Panc1 (cell line): Measurements from ENCODE around the gene CCT7. TPM values are rescaled to one million over a fixed set of nuclear protein-coding genes. Genes with fewer than 3 reads are reported as not detected.

Source experiments
- ATAC-seq: fragments of 200-7000 bp; cut with Tn5 transposase; 2 replicates; pipeline ENCODE4 v1.9.1; 2020; ENCODE audit warnings: mild to moderate bottlenecking, moderate library complexity
- BruUV-seq: library from RNA; stranded (reverse); fragments of 400-500 nt; replicated peaks from 2 replicates; lab custom pipeline; 2021; lab: Mats Ljungman, UMichigan
- CTCF ChIA-PET: fragments of 300-600 bp; sonication (Branson Sonifier 250); formaldehyde crosslinking; loops from one replicate; lab custom pipeline; 2022; ENCODE audit warnings: antibody characterized with exemption; lab: Charles Lee
- POLR2A ChIA-PET: fragments of 300-600 bp; sonication (Branson Sonifier 250); formaldehyde crosslinking; loops from one replicate; lab custom pipeline; 2022; ENCODE audit warnings: antibody characterized with exemption; lab: Charles Lee
- DNase-seq: peaks from one replicate; pipeline ENCODE4 v3.0.0-alpha.2; 2010; ENCODE audit warnings: low read depth, low spot score
- H3K27ac ChIP-seq: 2 replicates; pipeline ENCODE4 v1.5.1; 2011; ENCODE audit warnings: mild to moderate bottlenecking, low read length, inconsistent platforms
- H3K27me3 ChIP-seq: fragments of 200-500 bp; sonication (Bioruptor generic); 2 replicates; pipeline ENCODE4 v1.6.0; 2014; ENCODE audit warnings: low read length, inconsistent platforms; ENCODE audit not compliant: control insufficient read depth, insufficient read depth
- H3K36me3 ChIP-seq: fragments of 200-500 bp; sonication (Bioruptor generic); 2 replicates; pipeline ENCODE4 v1.5.1; 2014; ENCODE audit warnings: inconsistent platforms, mild to moderate bottlenecking, low read length, moderate library complexity; ENCODE audit not compliant: control insufficient read depth, insufficient read depth
- H3K4me1 ChIP-seq: 2 replicates; pipeline ENCODE4 v1.5.1; 2011; ENCODE audit warnings: inconsistent platforms, mild to moderate bottlenecking, low read length, moderate library complexity; ENCODE audit not compliant: control insufficient read depth, insufficient read depth
- H3K4me3 ChIP-seq, 2 experiments: 2 replicates each; pipeline ENCODE4 v1.5.1; 2011 to 2012; ENCODE audit warnings: low read depth in 2 of 2, low read length in 2 of 2, mild to moderate bottlenecking in 2 of 2, inconsistent platforms in 1 of 2, moderate library complexity in 1 of 2
- H3K9me3 ChIP-seq: fragments of 200-500 bp; sonication (Bioruptor generic); 2 replicates; pipeline ENCODE4 v1.5.1; 2014; ENCODE audit warnings: low read depth, mild to moderate bottlenecking, inconsistent platforms, low read length, moderate library complexity; ENCODE audit not compliant: control insufficient read depth, insufficient read depth
- CTCF ChIP-seq: fragments of 450-650 bp; IDR thresholded peaks from 2 replicates; pipeline ENCODE4 v1.5.1; 2017; ENCODE audit warnings: mild to moderate bottlenecking
- POLR2AphosphoS5 ChIP-seq: IDR thresholded peaks from 2 replicates; pipeline ENCODE4 v1.6.1; 2012; ENCODE audit warnings: mild to moderate bottlenecking, low read depth, low read length, moderate library complexity
- REST ChIP-seq, 2 experiments: IDR thresholded peaks; 2 replicates each; pipeline ENCODE4 v1.6.1; 2011 to 2012; ENCODE audit warnings: low read depth in 2 of 2, control low read depth in 1 of 2, low read length in 1 of 2, mild to moderate bottlenecking in 1 of 2, moderate library complexity in 1 of 2; ENCODE audit not compliant: insufficient read depth in 1 of 2
- SIN3A ChIP-seq: IDR thresholded peaks from 2 replicates; pipeline ENCODE4 v1.6.1; 2012; ENCODE audit warnings: low read depth, mild to moderate bottlenecking, low read length, moderate library complexity, borderline replicate concordance; ENCODE audit not compliant: insufficient read depth
- TCF7L2 ChIP-seq: IDR thresholded peaks from 2 replicates; pipeline ENCODE4 v1.6.1; 2011; ENCODE audit warnings: mild to moderate bottlenecking, low read depth, low read length, inconsistent platforms
- in situ Hi-C: cut with HindIII; loops from 2 replicates; pipeline ENCODE4 v1.10.0; 2016; ENCODE audit warnings: low sequenced_read_pairs, low pct_unique_long_range_greater_than_20kb
- intact Hi-C: fragments of 100-400 bp; cut with micrococcal nuclease; formaldehyde crosslinking; loops from one replicate; pipeline ENCODE4 v1.10.0; 2022; ENCODE audit not compliant: unreplicated experiment
- total RNA-seq: library from RNA; stranded (reverse); gene quantifications from one replicate; pipeline ENCODE4 v1.2.1, GENCODE V29; 2021; ENCODE audit not compliant: unreplicated experiment

The CCT7 gene
- total RNA-seq, 1 experiment from 2014 or later, result 426 TPM

GRCh38 chr2:73250872-73251846 is 17.1 kb downstream of the CCT7 start:
- no peak overlapping the region for H3K4me3 ChIP-seq
- ChIA-PET CTCF (no interaction called here), POLR2A (interaction anchor here (0.6 to 0.8 kb wide), 2 partner anchors 12 to 19 kb away, joined by 4 to 6 read pairs; no protein-coding TSS in a partner anchor)
- DNase-seq, result no peak
- no peak for TF ChIP-seq POLR2AphosphoS5
- TF ChIP-seq CTCF, result no peak
- no peak for TF ChIP-seq REST (IDR thresholded peaks at IDR 0.05; ENCODE audit: insufficient read depth in 1 of 2, low read depth in 2 of 2, low read length in 1 of 2)
- TF ChIP-seq SIN3A, result no peak
- no peak for TF ChIP-seq TCF7L2
- ATAC-seq, result no peak
- H3K9me3 ChIP-seq, result no peaks in the 10 kb centered on the region
- no peaks in the 10 kb centered on the region for H3K4me1 ChIP-seq
- no peaks in the 10 kb centered on the region for H3K27me3 ChIP-seq
- H3K36me3 ChIP-seq, result peaks cover 31% of the 10 kb centered on the region
- H3K27ac ChIP-seq, result no peak overlapping the region
- intact Hi-C loops, result no loop called here
- no TSS peak for BruUV-seq
- in situ Hi-C loops, result no loop called here

DNA sequence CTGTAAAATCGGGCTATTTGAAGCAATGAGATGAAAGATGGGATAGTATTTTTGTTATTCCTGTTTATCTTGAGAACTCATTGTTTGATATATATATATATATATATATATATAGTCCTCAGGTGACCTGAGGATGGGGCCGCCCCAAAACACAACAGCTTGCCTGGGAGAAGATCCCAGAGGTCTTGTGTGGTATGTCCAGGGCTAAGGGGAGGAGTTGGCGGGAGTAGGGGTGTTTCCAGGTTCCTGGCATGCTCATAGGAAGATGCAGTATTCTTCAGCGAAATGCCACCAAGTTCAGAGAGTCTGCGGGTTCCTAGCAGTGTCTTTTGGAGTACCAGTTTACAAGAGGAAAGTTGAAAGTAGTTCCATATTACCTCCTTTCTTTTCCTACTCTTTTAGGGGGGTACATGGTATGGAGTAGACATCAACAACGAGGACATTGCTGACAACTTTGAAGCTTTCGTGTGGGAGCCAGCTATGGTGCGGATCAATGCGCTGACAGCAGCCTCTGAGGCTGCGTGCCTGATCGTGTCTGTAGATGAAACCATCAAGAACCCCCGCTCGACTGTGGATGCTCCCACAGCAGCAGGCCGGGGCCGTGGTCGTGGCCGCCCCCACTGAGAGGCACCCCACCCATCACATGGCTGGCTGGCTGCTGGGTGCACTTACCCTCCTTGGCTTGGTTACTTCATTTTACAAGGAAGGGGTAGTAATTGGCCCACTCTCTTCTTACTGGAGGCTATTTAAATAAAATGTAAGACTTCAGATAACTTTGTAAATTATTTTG is 18.3 kb downstream of the CCT7 start:
- in situ Hi-C loops (no loop called here), intact Hi-C loops (no loop called here)
- H3K27me3 ChIP-seq, result no peaks in the 10 kb centered on the region
- ChIA-PET CTCF (no interaction called here), POLR2A (no interaction called here)
- TF ChIP-seq REST (IDR thresholded peaks at IDR 0.05; ENCODE audit: insufficient read depth in 1 of 2, low read depth in 2 of 2, low read length in 1 of 2), result no peak
- TF ChIP-seq TCF7L2, result no peak
- H3K27ac ChIP-seq, result no peak overlapping the region
- DNase-seq (no peak), ATAC-seq (no peak)
- no peak overlapping the region for H3K4me3 ChIP-seq
- H3K4me1 ChIP-seq, result no peaks in the 10 kb centered on the region
- H3K36me3 ChIP-seq, result peaks cover 22% of the 10 kb centered on the region
- no peaks in the 10 kb centered on the region for H3K9me3 ChIP-seq
- no TSS peak for BruUV-seq
